Fibroblast of skin of back (primary cell): ENCODE data around the gene DPYD.

Experiments used
- DNase-seq: peaks from one replicate; pipeline ENCODE4 v3.0.0-alpha.2; 2013

The DPYD gene

GRCh38 chr1:97783751-97784150, 137.1 kb downstream of the DPYD start:
- no peak for DNase-seq

GRCh38 chr1:97781762-97782337, 139.0 kb downstream of the DPYD start:
- DNase-seq: no peak

DNA sequence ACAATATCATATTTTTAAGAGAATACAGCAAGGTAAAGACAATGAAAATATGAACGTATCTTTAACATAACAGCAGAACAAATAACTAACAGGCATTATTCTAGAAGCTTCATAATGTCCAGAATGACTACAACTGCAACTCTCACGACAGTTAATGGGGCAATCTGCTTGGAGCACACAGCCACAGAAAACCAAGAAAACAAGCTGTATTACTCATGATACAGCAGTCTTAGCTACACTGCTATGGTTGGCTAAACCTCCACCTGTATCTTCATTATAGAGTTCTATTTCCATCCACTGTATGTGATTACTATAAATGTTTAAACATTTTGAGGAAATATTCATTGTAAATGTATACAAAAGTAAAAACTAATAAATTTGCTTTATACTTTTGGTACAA, 139.9 kb downstream of the DPYD start:
- no peak for DNase-seq

GRCh38 chr1:97778718-97779117, 142.1 kb downstream of the DPYD start:
- peak; percentile 14 for DNase-seq

DNA sequence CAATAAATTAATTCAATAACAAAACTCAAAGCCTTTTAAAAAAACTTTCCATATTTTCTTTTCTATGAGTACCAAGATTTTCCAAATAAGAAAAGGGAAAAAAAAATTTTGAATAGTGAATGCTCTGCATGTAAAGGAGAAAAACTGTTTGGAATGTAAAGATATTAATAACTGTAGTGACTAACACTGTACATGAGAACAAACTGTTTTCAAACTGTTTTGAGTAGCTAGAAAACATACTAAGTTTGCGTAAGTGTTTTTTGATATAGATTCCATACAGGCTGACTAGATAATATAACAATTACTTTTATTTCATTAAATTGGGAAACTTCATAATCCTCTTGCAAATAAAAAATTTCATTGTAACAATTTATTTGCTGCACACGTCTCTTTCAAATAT, 150.5 kb downstream of the DPYD start:
- peak; percentile 48 for DNase-seq

DNA sequence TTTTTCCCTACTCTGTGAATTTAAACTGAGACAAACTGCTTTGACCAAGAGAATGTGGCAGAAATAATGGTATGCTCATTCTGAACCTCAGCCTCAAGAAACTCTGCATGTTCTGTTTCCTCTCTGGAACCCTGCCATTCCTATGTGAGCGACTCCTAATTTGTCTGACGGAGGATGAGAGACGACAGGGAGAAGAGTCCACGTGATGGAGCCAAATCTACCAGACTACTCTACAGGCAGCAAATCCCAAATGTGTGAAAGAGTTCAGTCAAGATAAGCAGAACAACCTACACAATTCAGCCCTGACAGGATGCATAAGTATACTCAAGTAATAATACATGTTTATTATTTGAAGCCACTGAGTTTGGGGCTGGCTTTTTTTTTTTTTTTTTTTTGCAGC, 153.5 kb downstream of the DPYD start:
- DNase-seq: peak; percentile 7

- no peak for DNase-seq
These were observed 155.8 kb downstream of the DPYD start for GRCh38 chr1:97764991-97765390.

GRCh38 chr1:97761637-97762036, 159.2 kb downstream of the DPYD start:
- no peak for DNase-seq

DNA sequence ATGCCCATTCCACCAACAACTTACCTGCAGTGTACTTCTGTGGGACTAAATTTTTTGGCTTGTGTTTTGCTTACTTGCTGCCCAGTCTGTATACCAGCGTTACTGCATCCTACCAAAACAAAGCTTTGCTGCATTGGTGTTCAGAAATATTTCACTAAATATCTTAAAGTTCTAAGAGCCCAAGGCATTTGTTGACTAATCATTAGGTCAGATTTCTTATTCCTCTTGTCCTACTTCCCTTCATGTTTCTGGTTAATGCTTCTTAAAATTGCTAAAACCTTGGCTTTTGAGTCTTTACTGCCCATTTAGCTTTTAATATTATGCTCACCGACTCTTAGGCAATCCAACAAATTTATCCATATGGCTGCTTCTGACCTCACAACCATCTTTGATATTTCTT, 161.8 kb downstream of the DPYD start:
- no peak for DNase-seq

- no peak for DNase-seq
These were observed 162.2 kb downstream of the DPYD start for GRCh38 chr1:97758541-97759057.

- DNase-seq: peak; percentile 17
These were observed 174.9 kb downstream of the DPYD start for GRCh38 chr1:97745912-97746311.

- no peak for DNase-seq
These were observed 175.9 kb downstream of the DPYD start for GRCh38 chr1:97744977-97745376.

GRCh38 chr1:97743129-97743528, 177.7 kb downstream of the DPYD start:
- no peak for DNase-seq

- DNase-seq: no peak
These were observed 179.9 kb downstream of the DPYD start for GRCh38 chr1:97740891-97741290.

GRCh38 chr1:97739596-97740103, 181.2 kb downstream of the DPYD start:
- DNase-seq: peak; percentile 49

- no peak for DNase-seq
These were observed 182.6 kb downstream of the DPYD start for GRCh38 chr1:97738270-97738669.

DNA sequence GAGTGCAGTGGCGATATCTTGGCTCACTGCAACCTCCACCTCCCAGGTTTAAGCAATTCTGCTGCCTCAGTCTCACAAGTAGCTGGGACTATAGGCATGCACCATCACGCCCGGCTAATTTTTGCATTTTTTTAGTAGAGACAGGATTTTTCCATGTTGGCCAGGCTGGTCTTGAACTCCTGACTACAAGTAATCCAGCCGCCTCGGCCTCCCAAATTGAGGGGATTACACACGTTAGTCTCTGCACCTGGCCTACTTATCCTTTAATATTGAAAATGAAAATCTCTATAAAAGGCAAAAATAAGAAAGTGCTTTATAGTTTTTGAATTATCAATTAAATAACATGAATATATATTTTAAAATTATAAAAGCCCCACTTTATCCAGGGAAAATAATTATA, 190.6 kb downstream of the DPYD start:
- DNase-seq: no peak

DNA sequence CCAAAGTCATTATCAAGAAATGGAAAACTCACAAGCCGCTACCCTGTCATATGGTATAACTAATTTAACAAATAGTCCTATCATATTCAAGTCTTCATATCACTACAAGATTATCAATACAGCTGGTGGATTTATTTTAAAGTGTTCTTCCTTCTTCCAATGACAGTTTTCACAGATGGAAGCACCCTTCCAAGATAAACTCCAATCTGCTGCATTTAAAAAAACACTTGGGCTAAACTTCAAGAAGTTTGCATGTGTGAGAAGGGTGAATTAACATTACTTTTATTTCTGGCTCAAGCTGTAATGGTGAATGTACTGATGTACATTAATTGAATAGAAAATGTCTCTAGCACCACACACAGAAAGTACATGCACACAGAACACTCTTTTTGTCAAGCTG, 192.4 kb downstream of the DPYD start:
- DNase-seq: no peak

- no peak for DNase-seq
These were observed 193.8 kb downstream of the DPYD start for GRCh38 chr1:97727029-97727428.

GRCh38 chr1:97726386-97726785, 194.4 kb downstream of the DPYD start:
- peak; percentile 40 for DNase-seq

- DNase-seq: peak; percentile 76
These were observed 199.6 kb downstream of the DPYD start for GRCh38 chr1:97721221-97721620.

DNA sequence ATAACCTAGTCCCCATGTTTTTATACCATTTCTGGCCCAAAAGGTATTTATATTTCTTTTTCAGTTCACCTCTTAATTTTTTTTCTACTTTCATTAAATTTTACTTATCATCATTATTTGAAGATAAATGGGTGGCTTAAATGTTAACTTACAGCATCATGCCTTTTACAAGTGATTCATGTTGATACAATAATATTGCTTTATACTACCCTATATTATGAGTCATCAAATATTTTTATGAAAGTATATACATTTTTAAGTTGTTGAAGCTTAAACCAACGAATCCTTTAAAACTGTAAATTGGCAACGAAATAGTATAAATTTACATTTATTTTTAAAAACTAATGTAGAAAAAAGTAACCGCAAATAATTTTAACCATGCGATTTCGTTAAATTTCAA, 207.9 kb downstream of the DPYD start:
- DNase-seq: peak; percentile 48

- DNase-seq: no peak
These were observed 209.0 kb downstream of the DPYD start for GRCh38 chr1:97711858-97712257.

DNA sequence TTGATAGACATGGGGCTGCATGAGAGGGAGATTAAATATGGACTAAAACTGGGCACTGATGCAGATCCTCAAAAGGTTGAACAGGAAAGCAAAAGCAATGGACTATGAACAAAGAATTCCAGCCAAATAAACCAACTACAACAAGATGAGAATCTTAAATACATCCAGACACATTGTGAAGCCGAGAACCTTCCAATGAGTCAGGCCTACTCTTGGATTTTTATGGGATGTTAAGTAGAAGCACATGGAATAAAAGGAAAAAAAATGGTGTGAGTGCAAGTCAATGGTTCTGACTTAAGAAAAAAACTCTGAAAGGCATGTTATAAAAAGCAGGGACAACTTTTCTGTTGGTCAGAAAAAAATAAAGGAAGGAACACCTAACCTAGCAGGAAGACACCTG, 227.2 kb downstream of the DPYD start:
- no peak for DNase-seq

- no peak for DNase-seq
These were observed 229.5 kb downstream of the DPYD start for GRCh38 chr1:97691325-97691724.
